Measurements from ENCODE around the gene MYL6. TPM values are rescaled to one million over a fixed set of nuclear protein-coding genes. Genes with fewer than 3 reads are reported as not detected.

The MYL6 gene
- total and polyA plus RNA-seq, 10 of the 15 experiments (the other 5 are each of a cell fraction or from before 2014, with no cell fraction given) = 1,000 to 4,116 (median 1,828) TPM

GRCh38 chr12:56178347-56178746 is 20.2 kb downstream of the MYL6 start:
- ATAC-seq = no peak
- Histone ChIP-seq H2AFZ (ENCODE audit: control insufficient read depth, low read depth, low read length) (no peak overlapping the region), H3K27ac (ENCODE audit: control insufficient read depth, insufficient read depth) (no peak overlapping the region), H3K36me3 (ENCODE audit: control insufficient read depth in 2 of 2, insufficient read depth in 2 of 2, low read length in 1 of 2) (peaks cover 22 to 31% of the 10 kb centered on the region in 2 experiments), H3K27me3 (replicated peaks in 1 of 2; ENCODE audit: control insufficient read depth in 2 of 2, insufficient read depth in 2 of 2, low read length in 1 of 2) (no peaks in the 10 kb centered on the region), H3K79me2 (ENCODE audit: control insufficient read depth, insufficient read depth, low read length) (no peaks in the 10 kb centered on the region), H3K4me1 (ENCODE audit: control insufficient read depth, insufficient read depth, low read length) (no peaks in the 10 kb centered on the region), H3K4me2 (ENCODE audit: control insufficient read depth, insufficient read depth) (no peak overlapping the region), H4K20me1 (ENCODE audit: control insufficient read depth, insufficient read depth) (no peaks in the 10 kb centered on the region), H3K9ac (ENCODE audit: control insufficient read depth, insufficient read depth, low read length) (no peak overlapping the region), H3K9me3 (replicated peaks; ENCODE audit: control insufficient read depth, insufficient read depth, low read length) (no peaks in the 10 kb centered on the region), H3K4me3 (no peak overlapping the region)
- ChIA-PET RAD21 (ENCODE audit: unreplicated experiment) (no interaction called here), POLR2A (interaction anchor here (0.8 kb wide), 1 partner anchor 197 kb away, joined by 4 read pairs; no protein-coding TSS in a partner anchor), CTCF (no interaction called here), SMC1A (ENCODE audit: uncharacterized antibody, unreplicated experiment) (interaction anchor here (0.6 to 1.7 kb wide), 2 partner anchors 10 to 15 kb away, joined by 3 to 4 read pairs; no protein-coding TSS in a partner anchor)
- no peak for DNase-seq (ENCODE audit: low read depth, low spot score)
- TF ChIP-seq MTA3 (IDR thresholded peaks at IDR 0.05; ENCODE audit: borderline replicate concordance, low read length) (no peak), POLR2A (IDR thresholded peaks at IDR 0.05; ENCODE audit: low read depth, low read length) (peak; percentile 53)
- no TSS peak for BruUV-seq (replicated peaks)
- intact Hi-C loops (cut with micrococcal nuclease; ENCODE audit: unreplicated experiment) (no loop called here), in situ Hi-C loops (cut with MboI) (no loop called here)
- FAIRE-seq = no peak
- 96% methylated on average over 3 of the region's 3 CpGs for WGBS (ENCODE audit: insufficient coverage, insufficient replicate concordance, low lambda C conversion rate, missing lambda C conversion rate)

- DNase-seq (ENCODE audit: low read depth, low spot score) = no peak
- Histone ChIP-seq H3K4me2 (ENCODE audit: control insufficient read depth, insufficient read depth) (peak overlapping the region; percentile 72), H3K4me1 (ENCODE audit: control insufficient read depth, insufficient read depth, low read length) (0 out of 2 replicates have a peak, but pooled peaks cover 4% of the 10 kb centered on the region), H3K79me2 (ENCODE audit: control insufficient read depth, insufficient read depth, low read length) (peaks cover 27% of the 10 kb centered on the region), H3K4me3 (peak overlapping the region; percentile 98), H3K9ac (ENCODE audit: control insufficient read depth, insufficient read depth, low read length) (no peak overlapping the region), H3K9me3 (replicated peaks; ENCODE audit: control insufficient read depth, insufficient read depth, low read length) (no peaks in the 10 kb centered on the region), H4K20me1 (ENCODE audit: control insufficient read depth, insufficient read depth) (no peaks in the 10 kb centered on the region; the same call in 1 of the 2 replicates), H2AFZ (ENCODE audit: control insufficient read depth, low read depth, low read length) (no peak overlapping the region), H3K36me3 (ENCODE audit: control insufficient read depth in 2 of 2, insufficient read depth in 2 of 2, low read length in 1 of 2) (peaks cover 6 to 7% of the 10 kb centered on the region in 2 experiments), H3K27ac (ENCODE audit: control insufficient read depth, insufficient read depth) (0 out of 2 replicates have a peak overlapping the region, but pooled peaks have one; percentile 42), H3K27me3 (replicated peaks in 1 of 2; ENCODE audit: control insufficient read depth in 2 of 2, insufficient read depth in 2 of 2, low read length in 1 of 2) (no peaks in the 10 kb centered on the region)
- ChIA-PET CTCF (interaction anchor here (1.7 to 8.9 kb wide), 5 partner anchors 12 to 68 kb away, joined by 6 to 129 read pairs (median 11); partner anchors contain the start of genes ESYT1, MYL6 and ZC3H10), POLR2A (interaction anchor here (1.0 to 7.7 kb wide), 5 partner anchors 24 to 173 kb away, joined by 3 to 68 read pairs (median 44); partner anchors contain the start of genes ESYT1, RNF41, STAT2 and ZC3H10), SMC1A (ENCODE audit: uncharacterized antibody, unreplicated experiment) (interaction anchor here (0.9 to 6.2 kb wide), 6 partner anchors 24 to 68 kb away, joined by 3 to 68 read pairs (median 8); partner anchors contain the start of genes ESYT1, MYL6 and ZC3H10), RAD21 (ENCODE audit: unreplicated experiment) (interaction anchor here (0.9 to 4.6 kb wide), 5 partner anchors 35 to 448 kb away, joined by 3 to 98 read pairs (median 32); partner anchors contain the start of genes ESYT1, PA2G4, RNF41 and ZC3H10)
- in situ Hi-C loops (cut with MboI) (loop anchor here (5.0 kb wide), 1 partner anchor 55 kb away; no protein-coding TSS in a partner anchor), intact Hi-C loops (cut with micrococcal nuclease; ENCODE audit: unreplicated experiment) (loop anchor here (10.0 kb wide), 1 partner anchor 452 kb away; no protein-coding TSS in a partner anchor)
- BruUV-seq (replicated peaks) = no TSS peak
- ATAC-seq = no peak
- WGBS (ENCODE audit: insufficient coverage, insufficient replicate concordance, low lambda C conversion rate, missing lambda C conversion rate) = 100% methylated on average over 2 of the region's 2 CpGs
- FAIRE-seq = no peak
- TF ChIP-seq, protein P1, sequence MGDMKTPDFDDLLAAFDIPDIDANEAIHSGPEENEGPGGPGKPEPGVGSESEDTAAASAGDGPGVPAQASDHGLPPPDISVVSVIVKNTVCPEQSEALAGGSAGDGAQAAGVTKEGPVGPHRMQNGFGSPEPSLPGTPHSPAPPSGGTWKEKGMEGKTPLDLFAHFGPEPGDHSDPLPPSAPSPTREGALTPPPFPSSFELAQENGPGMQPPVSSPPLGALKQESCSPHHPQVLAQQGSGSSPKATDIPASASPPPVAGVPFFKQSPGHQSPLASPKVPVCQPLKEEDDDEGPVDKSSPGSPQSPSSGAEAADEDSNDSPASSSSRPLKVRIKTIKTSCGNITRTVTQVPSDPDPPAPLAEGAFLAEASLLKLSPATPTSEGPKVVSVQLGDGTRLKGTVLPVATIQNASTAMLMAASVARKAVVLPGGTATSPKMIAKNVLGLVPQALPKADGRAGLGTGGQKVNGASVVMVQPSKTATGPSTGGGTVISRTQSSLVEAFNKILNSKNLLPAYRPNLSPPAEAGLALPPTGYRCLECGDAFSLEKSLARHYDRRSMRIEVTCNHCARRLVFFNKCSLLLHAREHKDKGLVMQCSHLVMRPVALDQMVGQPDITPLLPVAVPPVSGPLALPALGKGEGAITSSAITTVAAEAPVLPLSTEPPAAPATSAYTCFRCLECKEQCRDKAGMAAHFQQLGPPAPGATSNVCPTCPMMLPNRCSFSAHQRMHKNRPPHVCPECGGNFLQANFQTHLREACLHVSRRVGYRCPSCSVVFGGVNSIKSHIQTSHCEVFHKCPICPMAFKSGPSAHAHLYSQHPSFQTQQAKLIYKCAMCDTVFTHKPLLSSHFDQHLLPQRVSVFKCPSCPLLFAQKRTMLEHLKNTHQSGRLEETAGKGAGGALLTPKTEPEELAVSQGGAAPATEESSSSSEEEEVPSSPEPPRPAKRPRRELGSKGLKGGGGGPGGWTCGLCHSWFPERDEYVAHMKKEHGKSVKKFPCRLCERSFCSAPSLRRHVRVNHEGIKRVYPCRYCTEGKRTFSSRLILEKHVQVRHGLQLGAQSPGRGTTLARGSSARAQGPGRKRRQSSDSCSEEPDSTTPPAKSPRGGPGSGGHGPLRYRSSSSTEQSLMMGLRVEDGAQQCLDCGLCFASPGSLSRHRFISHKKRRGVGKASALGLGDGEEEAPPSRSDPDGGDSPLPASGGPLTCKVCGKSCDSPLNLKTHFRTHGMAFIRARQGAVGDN (IDR thresholded peaks at IDR 0.05) = no peak
- TF ChIP-seq, protein P2, sequence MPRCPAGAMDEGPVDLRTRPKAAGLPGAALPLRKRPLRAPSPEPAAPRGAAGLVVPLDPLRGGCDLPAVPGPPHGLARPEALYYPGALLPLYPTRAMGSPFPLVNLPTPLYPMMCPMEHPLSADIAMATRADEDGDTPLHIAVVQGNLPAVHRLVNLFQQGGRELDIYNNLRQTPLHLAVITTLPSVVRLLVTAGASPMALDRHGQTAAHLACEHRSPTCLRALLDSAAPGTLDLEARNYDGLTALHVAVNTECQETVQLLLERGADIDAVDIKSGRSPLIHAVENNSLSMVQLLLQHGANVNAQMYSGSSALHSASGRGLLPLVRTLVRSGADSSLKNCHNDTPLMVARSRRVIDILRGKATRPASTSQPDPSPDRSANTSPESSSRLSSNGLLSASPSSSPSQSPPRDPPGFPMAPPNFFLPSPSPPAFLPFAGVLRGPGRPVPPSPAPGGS (IDR thresholded peaks at IDR 0.05; ENCODE audit: borderline replicate concordance, insufficient read depth, low read depth, low read length, poor library complexity, severe bottlenecking) = no peak
- TF ChIP-seq, protein P3, sequence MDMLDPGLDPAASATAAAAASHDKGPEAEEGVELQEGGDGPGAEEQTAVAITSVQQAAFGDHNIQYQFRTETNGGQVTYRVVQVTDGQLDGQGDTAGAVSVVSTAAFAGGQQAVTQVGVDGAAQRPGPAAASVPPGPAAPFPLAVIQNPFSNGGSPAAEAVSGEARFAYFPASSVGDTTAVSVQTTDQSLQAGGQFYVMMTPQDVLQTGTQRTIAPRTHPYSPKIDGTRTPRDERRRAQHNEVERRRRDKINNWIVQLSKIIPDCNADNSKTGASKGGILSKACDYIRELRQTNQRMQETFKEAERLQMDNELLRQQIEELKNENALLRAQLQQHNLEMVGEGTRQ (IDR thresholded peaks at IDR 0.05; ENCODE audit: borderline replicate concordance, low read depth, low read length) = no peak
- TF ChIP-seq POLR2A (IDR thresholded peaks at IDR 0.05; ENCODE audit: low read depth, low read length) (no peak), CBFB (IDR thresholded peaks at IDR 0.05; ENCODE audit: low read depth) (no peak), MTA3 (IDR thresholded peaks at IDR 0.05; ENCODE audit: borderline replicate concordance, low read length) (no peak)
Measured at GRCh38 chr12:56186957-56187356, 28.8 kb downstream of the MYL6 start.
